Adrenal gland (tissue), 12 donors: ENCODE results near the gene FAM228B. TPM values are rescaled to one million over a fixed set of nuclear protein-coding genes. Genes with fewer than 3 reads are reported as not detected.
A peak's percentile ranks its signal among the peaks of the same experiment; 100 is the strongest.

Experiments used
- DNase-seq, 7 donors: peaks; one replicate each; pipeline ENCODE4 v3.0.0-alpha.2; 2019 to 2020
- H3K27ac ChIP-seq, 5 donors: fragments of 200-600 bp; sonication (generic) in 4 of 5; 1 replicate in 3 of 5; 2 replicates in 2 of 5; pipeline versions ENCODE4 v1.5.1 to v1.8.0; 2016 to 2020; ENCODE audit warnings: mild to moderate bottlenecking in 1 of 5
- H3K27me3 ChIP-seq: fragments of 200-600 bp; 2 replicates; pipeline ENCODE4 v1.8.0; 2021
- H3K36me3 ChIP-seq, 2 donors: fragments of 200-600 bp; replicated peaks in 1 of 2; 1 replicate in 1 of 2; 2 replicates in 1 of 2; pipeline versions ENCODE4 v1.5.1 to v1.8.0; 2018 to 2022
- H3K4me1 ChIP-seq, 2 donors: fragments of 200-600 bp; replicated peaks in 1 of 2; 1 replicate in 1 of 2; 2 replicates in 1 of 2; pipeline versions ENCODE4 v1.5.1 to v1.8.0; 2018 to 2021
- H3K4me3 ChIP-seq, 4 donors: fragments of 200-600 bp; sonication (generic) in 3 of 4; one replicate each; pipeline ENCODE4 v1.5.1; 2016 to 2018
- H3K9me3 ChIP-seq, 3 donors: fragments of 200-600 bp; sonication (generic) in 1 of 3; replicated peaks in 1 of 3; 1 replicate in 2 of 3; 2 replicates in 1 of 3; pipeline versions ENCODE4 v1.5.1 to v1.8.0; 2016 to 2021
- POLR2A ChIP-seq, 2 donors: fragments of 450-650 bp; IDR thresholded peaks; one replicate each; pipeline ENCODE4 v1.6.1; 2017; ENCODE audit warnings: antibody characterized with exemption in 2 of 2, mild to moderate bottlenecking in 2 of 2, moderate library complexity in 1 of 2
- WGBS, 4 donors: extraction: QIAGEN DNeasy Blood & Tissue Kit in 2 of 4; methylation state at CpG; one replicate each; pipeline versions ENCODE4 v1.1.5 to v1.1.7; 2013 to 2017; 5-methylcytosine and 5-hydroxymethylcytosine counted together
- intact Hi-C, 2 donors: fragments of 100-400 bp; cut with DNase I; formaldehyde crosslinking; loops; one replicate each; pipeline versions ENCODE4 v1.14.1 to v1.15.0; 2022 to 2023
- polyA plus RNA-seq, 3 donors: library from polyadenylated mRNA; stranded (reverse); fragments of 200-250 nt in 2 of 3; fragments of 350-450 nt in 1 of 3; fragmentation: Illumina TruSeq in 1 of 3; extraction: RNeasy Lipid Tissue Mini Kit (QIAGEN cat#74804) in 1 of 3; gene quantifications; one replicate each; pipeline ENCODE4 v1.2.3, GENCODE V29; 2013 to 2014
- total RNA-seq, 9 donors: library from RNA; depleted of rRNA in 4 of 9; stranded (reverse); fragments of >200 nt in 4 of 9; fragments of 120-200 nt in 1 of 9; fragmentation: NEBNext Ultra II Directional in 1 of 9; extraction: Animal tissue kit (Norgen Biotek cat#: 25700) in 1 of 9; gene quantifications; one replicate each; pipeline versions ENCODE4 v1.1.0 to v1.2.4, GENCODE V29; 2013 to 2023
- TF ChIP-seq, protein P1 (sequence below), 6 experiments: fragments of 450-650 bp in 4 of 6; fragments of 200-600 bp in 2 of 6; sonication (generic) in 1 of 6; IDR thresholded peaks; 1 replicate in 5 of 6; 2 replicates in 1 of 6; pipeline versions ENCODE4 v1.5.1 to v1.8.0; 2016 to 2021; ENCODE audit warnings: antibody characterized with exemption in 6 of 6, mild to moderate bottlenecking in 2 of 6, moderate library complexity in 1 of 6
- donor health status: healthy with polysubstance abuse.
- donor health status: Bipolar disorder and iron deficiency.
- donor health status: DM: yes; HTN: yes; CAD: no.
- donor health status: DM: no; HTN: no; CAD: no.
- donor health status: DM: no; HTN: no; CAD: no.
- donor health status: DM: yes; HTN: yes; CAD: no.

The FAM228B gene
- total and polyA plus RNA-seq, 12 donors, result 1.9 to 141 (median 29.2) TPM

DNA sequence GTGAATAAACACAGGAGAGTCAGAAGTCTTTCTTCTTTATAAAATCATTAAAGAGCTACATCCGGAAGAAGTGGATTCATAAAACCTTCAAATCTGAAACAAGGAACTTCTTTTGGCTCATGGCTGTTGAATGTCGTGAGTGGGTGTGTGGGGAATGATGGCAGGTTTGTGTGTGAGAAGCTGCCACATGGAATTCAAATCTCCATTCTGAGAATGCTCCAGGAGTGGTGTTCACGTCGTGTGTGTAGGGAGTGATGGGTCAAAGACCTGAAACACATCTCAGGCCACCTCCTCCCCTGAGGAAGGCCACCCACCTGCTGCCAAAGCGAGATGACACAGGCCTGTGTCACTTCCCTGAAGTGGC lies 80.5 kb downstream of the FAM228B start:
- no peaks in the 10 kb centered on the region for H3K4me1 ChIP-seq
- no peaks in the 10 kb centered on the region for H3K27me3 ChIP-seq
- no peak overlapping the region for H3K4me3 ChIP-seq
- DNase-seq, result peak in 1 of 7 donors; percentile 27
- no peaks in the 10 kb centered on the region for H3K9me3 ChIP-seq
- no peak overlapping the region for H3K27ac ChIP-seq
- WGBS, 4 donors, result 77 to 89% (median 82%) methylated on average over 4 to 5 of the region's 5 CpGs
- intact Hi-C loops, result no loop called here
- TF ChIP-seq POLR2A (IDR thresholded peaks at IDR 0.05), result no peak
- TF ChIP-seq, protein P1, sequence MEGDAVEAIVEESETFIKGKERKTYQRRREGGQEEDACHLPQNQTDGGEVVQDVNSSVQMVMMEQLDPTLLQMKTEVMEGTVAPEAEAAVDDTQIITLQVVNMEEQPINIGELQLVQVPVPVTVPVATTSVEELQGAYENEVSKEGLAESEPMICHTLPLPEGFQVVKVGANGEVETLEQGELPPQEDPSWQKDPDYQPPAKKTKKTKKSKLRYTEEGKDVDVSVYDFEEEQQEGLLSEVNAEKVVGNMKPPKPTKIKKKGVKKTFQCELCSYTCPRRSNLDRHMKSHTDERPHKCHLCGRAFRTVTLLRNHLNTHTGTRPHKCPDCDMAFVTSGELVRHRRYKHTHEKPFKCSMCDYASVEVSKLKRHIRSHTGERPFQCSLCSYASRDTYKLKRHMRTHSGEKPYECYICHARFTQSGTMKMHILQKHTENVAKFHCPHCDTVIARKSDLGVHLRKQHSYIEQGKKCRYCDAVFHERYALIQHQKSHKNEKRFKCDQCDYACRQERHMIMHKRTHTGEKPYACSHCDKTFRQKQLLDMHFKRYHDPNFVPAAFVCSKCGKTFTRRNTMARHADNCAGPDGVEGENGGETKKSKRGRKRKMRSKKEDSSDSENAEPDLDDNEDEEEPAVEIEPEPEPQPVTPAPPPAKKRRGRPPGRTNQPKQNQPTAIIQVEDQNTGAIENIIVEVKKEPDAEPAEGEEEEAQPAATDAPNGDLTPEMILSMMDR (IDR thresholded peaks at IDR 0.05), result no peak
- H3K36me3 ChIP-seq, result peaks cover 0 to 49% of the 10 kb centered on the region in 2 donors

GRCh38 chr2:24204505-24204904 lies 81.2 kb downstream of the FAM228B start:
- no peaks in the 10 kb centered on the region for H3K4me1 ChIP-seq
- DNase-seq, result peak in 1 of 7 donors; percentile 39
- H3K4me3 ChIP-seq, result no peak overlapping the region
- no peak overlapping the region for H3K27ac ChIP-seq
- 95 to 98% (median 97%) methylated on average over 9 to 12 of the region's 12 CpGs for WGBS, 4 donors
- TF ChIP-seq, protein P1 (IDR thresholded peaks at IDR 0.05), result no peak
- TF ChIP-seq POLR2A (IDR thresholded peaks at IDR 0.05), result no peak
- no peaks in the 10 kb centered on the region for H3K9me3 ChIP-seq
- H3K36me3 ChIP-seq, result peaks cover 0 to 56% of the 10 kb centered on the region in 2 donors
- no peaks in the 10 kb centered on the region for H3K27me3 ChIP-seq
- intact Hi-C loops, result no loop called here

DNA sequence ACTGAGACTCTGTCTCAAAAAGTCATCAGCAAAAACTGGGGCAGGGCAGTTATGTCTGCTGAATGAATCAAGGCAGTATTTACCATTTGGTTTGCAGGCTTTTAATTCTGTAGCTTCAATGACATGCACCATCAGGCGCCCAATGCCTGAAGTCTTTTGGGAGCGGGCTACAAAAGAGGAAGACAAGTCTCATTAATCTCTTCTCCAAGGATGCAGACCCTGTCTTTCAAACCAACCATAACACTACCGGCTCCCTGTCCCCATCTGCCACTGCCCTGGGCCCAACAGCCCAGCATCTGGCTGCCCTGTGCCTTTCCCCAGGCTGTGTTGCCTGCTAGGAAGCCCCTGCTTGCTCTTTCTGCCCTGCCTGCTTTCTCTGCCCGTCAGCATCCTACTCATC lies 81.9 kb downstream of the FAM228B start:
- WGBS, 4 donors, result 90 to 94% (median 91%) methylated on average over 4 of the region's 4 CpGs
- Histone ChIP-seq H3K27me3 (no peaks in the 10 kb centered on the region), H3K9me3 (no peaks in the 10 kb centered on the region), H3K27ac (no peak overlapping the region), H3K4me1 (no peaks in the 10 kb centered on the region), H3K36me3 (peaks cover 0 to 58% of the 10 kb centered on the region in 2 donors), H3K4me3 (no peak overlapping the region)
- TF ChIP-seq, protein P1 (IDR thresholded peaks at IDR 0.05), result no peak
- TF ChIP-seq POLR2A (IDR thresholded peaks at IDR 0.05), result no peak
- no peak for DNase-seq
- intact Hi-C loops, result no loop called here

- Histone ChIP-seq H3K9me3 (no peaks in the 10 kb centered on the region), H3K27me3 (no peaks in the 10 kb centered on the region), H3K4me1 (no peaks in the 10 kb centered on the region), H3K36me3 (peaks cover 0 to 69% of the 10 kb centered on the region in 2 donors), H3K4me3 (no peak overlapping the region), H3K27ac (no peak overlapping the region)
- TF ChIP-seq, protein P1 (IDR thresholded peaks at IDR 0.05), result no peak
- no peak for TF ChIP-seq POLR2A (IDR thresholded peaks at IDR 0.05)
- DNase-seq, result peak in 1 of 7 donors; percentile 27
- intact Hi-C loops, result no loop called here
- WGBS, 4 donors, result 85 to 97% (median 93%) methylated on average over 6 of the region's 6 CpGs
These were observed 83.0 kb downstream of the FAM228B start for GRCh38 chr2:24206242-24206641.
